GM15510 (cell line): ENCODE results near the gene GAN.

ENCODE experiments used
- POLR2A ChIP-seq: IDR thresholded peaks from 3 replicates; pipeline ENCODE4 v1.6.1; 2011; ENCODE audit warnings: borderline replicate concordance; ENCODE audit not compliant: insufficient read length; ENCODE audit errors: extremely low read depth

Gene GAN

DNA sequence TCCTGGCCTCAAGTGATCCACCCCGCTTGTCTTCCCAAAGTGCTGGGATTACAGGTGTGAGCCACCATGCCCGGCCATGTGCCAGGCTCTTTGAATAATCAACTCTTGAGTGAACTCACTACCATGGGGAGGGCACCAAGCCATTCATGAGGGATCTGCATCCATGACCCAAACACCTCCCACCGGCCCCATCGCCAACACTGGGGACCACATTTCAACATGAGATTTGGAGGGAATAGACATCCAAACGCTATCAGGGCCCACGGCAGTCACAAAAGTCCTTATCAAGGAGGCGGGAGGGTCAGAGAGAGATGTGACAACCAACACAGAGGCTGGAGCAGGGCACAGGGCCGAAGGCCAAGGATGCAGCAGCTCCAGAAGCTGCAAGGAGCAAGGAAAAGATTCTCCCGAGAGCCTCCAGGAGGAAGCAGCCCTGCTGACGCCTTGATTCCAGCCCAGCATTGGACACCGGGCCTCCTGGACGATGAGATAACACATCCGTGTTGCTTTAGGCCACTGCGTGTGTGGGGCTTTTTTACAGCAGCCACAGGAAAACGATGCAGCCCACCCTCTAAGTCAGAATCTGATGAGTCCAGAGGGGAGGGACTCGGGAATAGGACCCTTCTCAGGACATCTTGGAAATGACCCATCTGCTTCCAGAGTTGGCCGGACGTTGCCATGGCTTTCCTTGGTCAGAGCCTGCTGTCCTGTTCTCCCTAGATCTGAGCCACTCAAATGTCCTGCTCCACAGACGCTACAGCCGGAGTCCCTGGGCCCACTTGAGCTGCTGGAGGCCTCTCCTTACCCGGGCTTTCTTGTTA is 82.5 kb downstream of the GAN start:
- no peak for TF ChIP-seq POLR2A

DNA sequence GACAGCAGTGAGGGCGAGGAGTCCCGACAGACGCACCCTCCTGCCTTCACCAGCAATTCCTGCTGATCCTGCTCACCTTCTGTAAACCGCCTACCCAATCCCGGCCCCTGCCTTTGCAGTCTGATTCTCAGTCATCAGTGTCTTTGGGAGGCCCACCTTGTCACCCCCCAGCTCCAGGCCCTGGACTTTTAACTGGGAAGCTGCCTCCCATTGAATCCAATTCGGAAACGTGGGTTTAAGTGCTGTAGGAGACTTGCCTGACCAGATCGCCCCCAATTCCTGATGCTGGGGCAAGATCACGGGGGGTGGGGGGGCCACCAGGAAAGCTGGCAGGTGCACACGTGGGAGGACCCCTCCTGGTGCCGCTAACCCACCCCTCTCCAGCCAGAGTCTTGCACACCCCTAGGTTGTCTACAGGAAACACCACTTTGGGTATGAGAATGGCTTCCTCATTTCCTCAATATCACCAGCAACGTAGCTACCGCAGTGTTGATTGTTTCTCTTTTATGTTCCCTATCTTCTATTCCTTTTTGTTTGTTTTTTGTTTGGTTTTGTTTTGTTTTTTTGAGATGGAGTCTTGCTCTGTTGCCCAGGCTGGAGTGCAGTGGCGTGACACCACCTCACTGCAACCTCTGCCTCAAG is 83.2 kb downstream of the GAN start:
- TF ChIP-seq POLR2A = no peak

GRCh38 chr16:81399909-81400308 is 85.1 kb downstream of the GAN start:
- no peak for TF ChIP-seq POLR2A

DNA sequence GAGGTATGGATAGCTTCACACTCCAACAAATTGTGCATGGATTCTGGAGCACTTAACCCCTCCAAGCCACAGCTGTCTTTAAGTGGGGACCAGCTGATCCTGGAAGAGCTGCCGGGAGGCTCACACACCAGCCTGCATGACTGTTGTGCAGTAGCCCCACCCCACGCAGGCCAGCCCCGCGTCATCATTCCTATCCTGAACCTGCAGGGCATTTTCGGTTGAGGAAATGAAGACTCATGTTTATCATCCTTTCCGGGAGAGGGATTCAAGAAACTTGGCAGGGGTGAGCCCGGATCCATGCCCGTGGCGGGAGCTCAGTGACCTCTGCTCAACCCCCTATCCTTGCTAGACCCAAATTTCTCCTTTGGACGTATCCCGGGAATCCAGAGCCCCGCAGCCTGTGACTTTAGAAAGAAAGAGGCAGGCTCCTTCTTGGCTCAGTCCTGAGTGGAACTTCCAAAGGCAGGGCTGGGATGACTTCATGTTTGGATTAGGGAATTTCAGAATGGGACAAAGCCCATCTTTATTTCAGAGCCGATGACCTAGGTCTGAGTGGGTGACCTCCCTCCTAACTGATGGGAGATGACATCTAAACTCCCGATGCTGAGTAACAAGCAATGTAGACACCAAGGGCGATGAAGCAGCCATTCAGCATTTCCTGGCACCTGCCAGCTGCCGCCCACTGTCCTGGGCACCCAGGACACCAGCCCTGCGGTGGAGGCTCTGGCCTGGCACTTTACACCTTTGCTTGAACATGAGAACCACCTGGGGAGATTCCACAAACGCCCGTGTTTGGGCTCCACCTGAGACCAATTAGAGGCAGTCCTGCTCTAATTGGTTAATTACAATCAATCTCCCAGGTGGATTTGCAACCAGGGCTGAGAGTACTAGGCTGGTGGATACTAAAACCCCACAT is 86.5 kb downstream of the GAN start:
- TF ChIP-seq POLR2A = no peak

DNA sequence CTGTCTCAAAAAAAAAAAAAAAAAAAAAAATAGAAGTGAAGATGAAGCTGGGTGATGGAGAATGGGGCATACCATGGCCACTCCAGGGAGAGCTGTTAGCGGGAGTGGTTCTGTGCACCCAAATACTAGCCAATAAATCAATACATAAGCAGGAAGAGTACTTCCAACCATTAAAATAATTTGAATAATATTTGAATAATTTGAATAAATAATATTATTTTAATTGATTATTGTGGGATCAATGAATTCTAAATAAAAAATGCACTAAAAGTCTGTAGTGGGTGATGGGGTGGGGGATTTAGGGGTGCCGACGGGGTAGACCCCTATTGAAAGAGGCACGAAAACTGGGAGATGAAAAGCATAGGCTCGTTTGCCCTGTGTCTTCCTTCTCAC is 88.4 kb downstream of the GAN start:
- no peak for TF ChIP-seq POLR2A

DNA sequence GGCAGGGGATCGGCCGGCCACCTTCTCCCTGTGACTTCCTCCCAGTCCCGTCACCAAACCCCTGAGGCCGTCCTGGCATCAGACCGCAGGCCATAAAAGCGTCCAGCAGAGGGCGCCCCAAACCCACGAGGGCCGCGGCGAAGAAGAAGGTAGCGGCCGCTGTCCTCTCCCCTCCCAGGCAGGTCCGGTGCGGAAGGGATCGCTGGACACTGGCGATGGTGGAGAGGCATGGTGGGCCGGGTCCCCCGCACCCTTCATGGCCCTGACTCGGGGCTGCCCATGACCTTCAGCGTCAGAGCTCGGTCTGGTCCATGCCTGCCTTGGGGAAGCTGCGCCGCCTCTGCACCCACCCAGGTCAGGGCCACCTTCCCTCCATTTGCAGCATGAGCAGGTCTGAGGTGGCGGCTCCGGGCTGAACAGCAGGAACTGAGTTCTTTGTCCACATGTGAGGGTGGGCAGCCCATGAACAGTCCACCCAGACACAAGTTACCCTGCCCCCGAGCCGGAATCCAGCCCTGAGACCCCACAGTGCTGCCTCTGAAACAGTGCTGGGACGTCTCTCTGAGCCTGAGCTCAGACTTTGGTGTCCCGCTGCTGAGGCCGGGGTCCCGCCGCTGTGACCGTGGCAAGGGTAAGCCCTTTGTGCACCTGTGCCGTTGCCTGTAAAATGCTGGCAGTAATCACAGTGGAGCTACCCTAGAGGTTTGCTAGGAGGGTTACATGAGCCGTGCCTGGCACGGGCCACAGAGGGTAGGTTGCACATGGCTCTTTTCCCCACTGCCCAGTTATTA is 89.0 kb downstream of the GAN start:
- no peak for TF ChIP-seq POLR2A

- TF ChIP-seq POLR2A = no peak
Measured at GRCh38 chr16:81405702-81406113, 90.9 kb downstream of the GAN start.

DNA sequence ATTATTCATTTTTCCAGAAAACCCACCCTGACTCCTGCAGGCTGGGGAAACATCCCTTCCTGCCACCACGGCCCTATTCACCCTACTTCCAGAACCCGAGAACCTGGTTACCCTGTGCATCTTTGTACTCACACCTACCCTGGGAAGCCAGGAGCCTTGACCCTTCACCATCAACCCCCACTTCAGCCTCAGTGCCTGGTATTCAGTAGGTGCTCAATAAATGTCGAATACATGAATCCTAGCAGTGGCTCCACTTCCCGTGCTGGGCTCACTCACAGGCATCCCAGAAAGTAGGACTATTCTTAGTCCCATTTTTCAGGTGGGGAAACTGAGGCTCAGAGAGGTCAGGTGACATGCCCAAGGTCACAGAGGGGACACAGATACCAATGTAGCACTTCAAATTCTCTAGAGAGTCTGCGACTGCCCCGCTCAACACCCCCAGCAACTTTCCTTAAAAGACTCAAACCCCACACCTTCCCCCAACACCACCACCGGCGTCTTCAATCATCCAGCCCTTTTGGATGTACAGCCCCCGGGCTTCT is 93.7 kb downstream of the GAN start:
- no peak for TF ChIP-seq POLR2A

DNA sequence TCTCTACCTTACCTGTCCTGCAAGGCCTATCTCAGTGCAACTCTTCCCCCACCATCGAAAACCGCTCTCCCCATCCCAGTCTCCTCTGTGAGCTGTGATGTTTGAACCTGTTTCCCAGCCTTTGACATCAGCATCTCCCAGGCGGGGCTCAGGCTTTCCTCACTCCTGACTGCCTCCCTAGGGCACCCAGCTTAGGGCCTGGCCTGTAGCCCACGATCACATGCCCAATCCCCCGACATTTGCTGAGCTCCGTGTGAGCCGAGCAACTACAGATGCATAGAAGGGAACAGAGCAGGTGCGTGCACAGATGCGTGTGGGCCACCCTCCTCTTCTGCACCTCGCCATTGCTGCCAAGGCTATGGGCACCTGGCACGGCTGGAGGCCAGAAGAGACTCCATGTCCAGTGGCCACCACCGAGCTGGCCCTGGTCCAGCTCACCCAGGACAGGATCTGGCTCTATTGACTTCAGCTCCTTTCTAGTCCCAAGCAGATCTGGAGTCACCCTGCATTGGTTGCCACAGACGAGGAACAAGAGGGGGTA is 94.3 kb downstream of the GAN start:
- no peak for TF ChIP-seq POLR2A

DNA sequence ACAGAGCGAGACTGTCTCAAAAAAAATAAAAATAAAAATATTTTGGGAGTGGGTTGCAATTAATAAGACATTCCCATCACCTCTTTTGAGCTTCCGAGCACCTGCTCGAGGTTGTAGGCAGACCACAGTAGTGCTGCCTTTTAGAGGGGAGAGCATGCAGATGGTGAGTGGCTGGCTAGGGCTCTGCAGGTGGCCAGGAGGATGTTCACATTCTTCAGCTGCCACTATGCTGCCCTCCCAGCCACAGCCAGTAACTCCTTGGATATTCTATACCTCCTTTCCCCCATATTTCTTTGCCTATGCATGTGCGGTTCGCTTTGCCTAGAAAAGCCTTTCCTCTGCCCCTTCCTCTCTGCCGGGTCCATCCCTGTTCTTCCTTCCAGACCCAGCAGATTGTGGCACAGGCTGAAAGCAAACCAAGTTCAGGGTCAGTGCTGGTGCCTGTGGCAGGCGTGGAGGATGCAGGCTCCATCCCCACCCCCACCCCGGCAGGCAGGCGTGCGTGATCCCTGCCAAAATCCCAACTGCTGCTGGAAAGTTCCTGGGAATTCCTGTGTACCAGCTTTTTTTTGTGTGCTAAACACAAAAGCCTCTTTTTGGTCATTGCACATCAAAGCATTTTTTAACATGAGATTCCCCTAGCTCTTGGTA is 96.0 kb downstream of the GAN start:
- no peak for TF ChIP-seq POLR2A

- no peak for TF ChIP-seq POLR2A
Measured at GRCh38 chr16:81413245-81413990, 98.7 kb downstream of the GAN start.

DNA sequence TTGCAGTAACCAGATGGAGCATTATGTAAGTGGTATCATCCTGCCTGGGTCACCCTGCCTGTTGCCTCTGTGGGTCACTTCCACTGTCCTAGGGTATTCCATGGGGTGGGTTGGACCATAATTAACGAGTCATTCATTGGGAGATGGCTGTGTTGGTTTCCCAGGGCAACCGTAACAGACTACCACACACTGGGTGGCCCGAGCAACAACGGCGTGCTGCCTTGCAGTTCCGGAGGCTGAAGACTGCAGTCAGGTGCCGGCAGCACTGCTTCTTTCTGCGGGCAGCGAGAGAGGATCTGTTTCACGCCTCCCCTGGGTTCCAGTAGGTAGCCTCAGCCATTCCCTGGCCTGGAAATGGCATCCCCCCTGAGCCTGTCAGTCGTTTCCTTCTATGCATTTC is 101.0 kb downstream of the GAN start:
- no peak for TF ChIP-seq POLR2A

- TF ChIP-seq POLR2A = no peak
Measured at GRCh38 chr16:81416749-81417148, 102.0 kb downstream of the GAN start.
